Stimulated activated CD4-positive, alpha-beta T cell treated with anti-CD3 and anti-CD28 coated beads, Interleukin-4, amount 100 ng/mL, for 48 hours (primary cell): ENCODE data around the gene PCDH9.
"Not testable (repeated sequence)": the region's sequence is repeated elsewhere in the genome, so short reads cannot be mapped to it uniquely, and the experiment has no call there.

Experiments
- DNase-seq, 2 donors: peaks; one replicate each; pipeline ENCODE4 v3.0.0-alpha.2; 2020; ENCODE audit warnings: low read depth in 2 of 2

Gene PCDH9

DNA sequence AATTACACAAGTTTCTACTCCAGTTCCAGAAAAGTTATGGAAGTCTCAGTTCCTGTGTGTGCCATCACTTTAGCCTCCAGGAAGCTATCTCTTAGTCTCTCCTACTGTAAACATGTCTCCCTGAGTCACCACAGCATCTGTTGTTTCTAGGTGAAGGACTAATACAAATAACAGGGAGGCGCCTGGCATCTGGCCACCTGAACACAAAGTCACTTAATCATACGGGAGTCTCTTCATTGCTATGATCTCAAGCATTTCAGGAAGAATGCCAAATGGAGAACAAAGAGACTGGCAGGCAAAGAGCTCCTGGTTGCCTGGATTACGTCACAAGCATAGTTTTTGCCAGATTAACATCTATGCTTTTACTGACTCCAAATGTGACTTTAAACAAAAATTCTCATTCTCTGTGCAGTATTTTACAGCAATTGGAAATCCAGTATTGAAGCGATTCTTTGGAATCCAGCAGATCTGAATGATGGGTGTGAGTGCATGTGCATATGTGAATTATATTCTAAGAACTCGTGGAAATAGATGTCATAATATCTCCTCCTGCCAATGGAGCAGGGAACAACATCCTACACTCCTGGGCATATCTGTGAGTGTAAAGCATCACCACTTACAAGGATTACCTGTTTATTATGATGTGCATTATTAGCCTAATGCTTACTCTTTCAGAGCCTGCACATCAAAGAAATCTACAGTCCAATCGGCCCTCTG is 572.8 kb downstream of the PCDH9 start:
- DNase-seq: no peak

DNA sequence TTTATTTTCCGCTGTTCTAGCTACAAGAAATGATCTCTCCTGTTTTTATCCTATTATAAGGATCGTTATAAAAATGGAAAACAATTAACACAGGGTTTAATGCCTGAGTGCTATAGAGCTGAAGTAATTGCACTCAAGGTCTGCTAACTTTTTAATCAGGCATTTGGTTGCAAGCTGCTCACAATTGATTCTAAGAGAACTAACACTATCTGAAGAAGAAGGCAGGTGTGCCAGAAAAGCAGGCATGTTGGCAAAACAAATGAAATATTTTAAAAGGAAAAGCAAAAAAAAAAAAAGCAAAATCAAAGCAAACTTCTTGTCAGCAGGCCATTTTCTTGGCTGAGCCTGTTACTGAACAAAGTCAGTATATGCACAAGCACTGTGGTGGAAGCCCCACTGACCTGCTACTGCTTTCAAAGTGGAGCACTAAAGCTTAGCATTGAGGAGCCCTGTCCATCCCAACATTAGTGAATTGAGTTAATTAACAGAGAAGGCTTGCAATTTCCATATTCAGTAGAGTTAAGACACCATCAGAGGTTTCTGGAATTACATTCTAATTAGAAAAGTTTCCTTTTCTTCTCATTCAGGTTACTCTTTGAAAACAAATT is 574.2 kb downstream of the PCDH9 start:
- DNase-seq: no peak

DNA sequence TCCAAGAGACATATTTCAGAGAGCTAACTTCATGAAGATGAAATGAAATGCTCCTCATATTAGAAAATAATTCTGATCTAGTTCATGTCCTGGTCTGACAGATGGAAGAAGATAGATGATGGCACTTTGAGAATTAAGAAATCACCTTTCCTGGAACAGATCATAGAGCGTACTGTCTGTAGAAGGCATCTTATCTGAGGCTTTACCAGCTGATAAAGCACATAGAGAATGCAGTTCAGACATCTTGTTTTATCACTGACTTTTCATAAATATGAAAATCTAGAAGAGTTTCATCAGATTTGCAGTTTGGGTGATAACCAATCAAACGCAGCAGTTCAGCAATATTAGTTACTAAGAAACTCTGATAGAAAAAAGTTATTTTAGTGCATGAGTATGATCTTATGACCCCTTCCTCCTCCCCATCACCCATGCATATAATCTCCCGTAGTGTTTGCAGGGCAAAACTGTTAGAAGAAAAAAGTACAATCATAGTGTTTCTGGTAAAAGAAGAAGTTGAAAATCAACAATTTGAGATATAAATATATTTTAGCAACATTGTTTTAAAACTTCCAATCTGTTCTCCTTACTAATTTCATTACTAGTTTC is 585.2 kb downstream of the PCDH9 start:
- no peak for DNase-seq

DNA sequence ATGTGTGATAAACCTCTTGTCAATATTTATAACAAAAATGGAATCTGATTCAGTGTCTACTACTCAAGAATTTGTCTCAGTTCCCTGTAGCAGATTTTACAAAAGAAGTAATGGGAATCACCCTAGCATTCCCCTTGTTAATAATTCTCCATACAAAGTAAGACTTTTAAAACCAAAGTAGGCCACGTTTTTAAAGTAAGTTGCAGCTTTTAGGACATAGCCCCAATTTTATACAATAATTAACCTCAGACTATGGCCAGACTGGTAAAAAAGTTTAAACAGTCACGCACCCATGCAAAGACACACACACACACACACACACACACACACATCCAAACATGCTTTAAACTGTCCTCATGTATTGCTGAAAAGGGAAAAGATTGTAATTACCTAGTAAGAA is 589.9 kb downstream of the PCDH9 start:
- DNase-seq: no peak

DNA sequence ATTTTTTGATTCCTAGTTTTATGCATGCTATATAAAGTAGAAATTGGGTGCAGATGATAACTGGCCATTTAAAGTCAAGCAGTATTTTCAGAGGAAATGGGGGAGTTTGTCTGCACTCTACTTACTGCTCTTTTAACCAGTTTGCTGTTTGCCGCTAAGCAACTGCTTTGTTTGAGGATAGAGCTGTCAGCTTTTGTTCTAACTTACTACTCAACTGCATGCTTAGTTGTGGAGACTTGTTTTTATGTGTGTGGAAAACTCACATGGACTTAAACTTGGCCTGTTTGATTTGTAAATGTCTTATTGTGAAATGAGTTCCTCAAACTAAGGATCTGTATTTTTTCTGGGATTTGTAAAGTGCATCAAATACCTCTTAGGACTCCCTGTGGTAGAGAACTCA is 591.1 kb downstream of the PCDH9 start:
- no peak for DNase-seq

DNA sequence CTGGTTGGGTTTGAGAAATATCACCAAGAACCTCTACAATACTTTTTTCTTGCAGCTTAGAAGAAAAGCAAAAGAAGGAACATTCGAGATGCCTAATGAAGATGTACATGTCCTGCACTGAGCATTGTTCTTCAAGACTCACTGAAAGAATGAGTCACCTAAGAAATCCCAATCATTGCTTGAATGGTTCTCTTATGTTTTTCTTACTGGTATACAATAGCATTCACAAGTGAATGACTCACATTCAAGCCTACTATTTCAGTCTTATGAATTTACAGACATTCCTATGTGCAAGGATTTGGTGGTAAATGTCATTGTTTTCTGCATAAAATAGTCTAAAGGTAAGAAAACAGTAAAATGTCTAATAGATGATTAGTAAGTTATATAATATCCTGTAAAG is 594.6 kb downstream of the PCDH9 start:
- no peak for DNase-seq

DNA sequence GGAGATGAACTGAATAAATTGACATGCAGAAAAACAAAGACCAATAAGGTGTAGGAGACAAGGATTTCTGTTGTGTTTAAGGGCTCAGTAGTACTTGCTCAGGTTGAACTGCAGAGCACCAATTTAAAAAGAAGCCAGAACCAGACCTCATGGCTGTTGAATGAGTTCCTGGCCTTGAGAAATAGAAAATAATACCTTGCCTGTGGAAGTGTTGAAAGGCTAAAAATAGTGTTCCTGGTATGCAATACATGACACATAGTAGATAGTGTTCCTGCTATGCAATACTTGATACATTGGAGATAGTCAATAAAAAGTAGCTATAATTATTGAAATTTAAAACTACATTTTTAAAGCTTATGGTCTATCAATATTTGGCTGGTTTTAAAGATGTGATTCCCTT is 595.8 kb downstream of the PCDH9 start:
- DNase-seq: no peak

DNA sequence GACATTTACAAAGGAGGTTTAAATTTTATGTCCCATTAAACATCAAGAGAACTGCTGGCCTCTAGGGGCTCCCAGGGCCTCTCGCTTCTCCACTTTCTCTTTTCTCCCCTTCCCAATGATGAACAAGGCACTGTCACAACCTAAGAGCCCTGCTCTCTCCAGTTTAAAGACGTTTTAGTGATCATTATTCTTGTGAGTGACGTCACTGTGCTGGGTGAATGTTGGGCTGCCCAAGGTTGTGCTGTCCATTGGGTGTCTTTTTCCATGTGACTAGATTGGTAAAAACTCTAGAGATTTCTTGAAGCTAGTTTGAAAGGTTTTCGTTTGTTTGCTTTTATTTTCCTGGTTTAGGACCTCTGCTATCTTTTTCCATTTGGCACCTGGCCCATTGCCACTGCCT is 602.6 kb downstream of the PCDH9 start:
- no peak for DNase-seq

DNA sequence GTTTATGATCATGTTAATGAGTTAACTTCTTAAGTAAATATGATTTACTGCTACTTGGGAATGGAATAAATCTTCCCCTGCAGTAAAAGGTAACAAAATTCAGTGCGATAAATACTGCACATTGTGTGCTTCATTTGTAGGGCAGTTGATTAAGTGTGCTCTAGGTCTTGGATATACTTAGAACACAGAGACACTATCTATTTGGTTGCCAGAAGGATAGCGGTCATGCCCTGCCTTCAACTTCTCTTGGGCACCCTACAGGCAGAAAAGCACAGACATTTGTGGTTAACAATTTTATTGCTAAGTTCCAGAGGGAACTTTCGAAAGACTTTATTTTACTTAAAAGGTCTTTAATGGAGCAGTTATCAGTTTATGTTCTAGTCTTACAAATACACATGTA is 605.8 kb downstream of the PCDH9 start:
- no peak for DNase-seq

DNA sequence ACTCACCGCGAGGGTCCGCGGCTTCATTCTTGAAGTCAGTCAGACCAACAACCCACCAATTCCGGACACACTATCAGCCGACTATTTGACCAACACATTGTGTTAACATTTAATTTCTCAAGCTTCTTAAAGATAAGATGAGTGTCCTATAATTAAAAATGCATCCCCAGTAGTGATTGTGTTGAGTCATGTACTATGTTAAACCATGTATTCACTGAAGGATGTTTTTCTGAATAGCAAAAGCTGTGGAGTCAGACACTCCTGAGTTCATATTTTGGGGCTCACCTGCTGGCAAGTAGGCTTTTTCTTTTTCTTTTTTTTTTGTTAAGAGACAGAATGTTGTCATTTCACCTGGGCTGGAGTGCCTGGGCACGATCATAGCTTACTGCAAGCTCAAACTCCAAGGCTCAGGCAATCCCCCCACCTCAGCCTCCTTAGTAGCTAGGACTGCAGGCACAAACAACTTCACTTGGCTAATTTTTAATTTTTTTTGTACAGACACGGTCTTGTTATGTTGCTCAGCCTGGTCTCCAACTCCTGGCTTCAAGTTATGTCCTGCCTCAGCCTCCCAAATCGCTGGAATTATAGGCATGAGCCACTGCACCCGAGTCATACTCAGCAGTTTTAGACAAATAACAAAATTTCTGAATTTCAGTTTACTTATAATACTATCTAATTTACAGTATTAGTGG is 606.9 kb downstream of the PCDH9 start:
- no peak for DNase-seq

DNA sequence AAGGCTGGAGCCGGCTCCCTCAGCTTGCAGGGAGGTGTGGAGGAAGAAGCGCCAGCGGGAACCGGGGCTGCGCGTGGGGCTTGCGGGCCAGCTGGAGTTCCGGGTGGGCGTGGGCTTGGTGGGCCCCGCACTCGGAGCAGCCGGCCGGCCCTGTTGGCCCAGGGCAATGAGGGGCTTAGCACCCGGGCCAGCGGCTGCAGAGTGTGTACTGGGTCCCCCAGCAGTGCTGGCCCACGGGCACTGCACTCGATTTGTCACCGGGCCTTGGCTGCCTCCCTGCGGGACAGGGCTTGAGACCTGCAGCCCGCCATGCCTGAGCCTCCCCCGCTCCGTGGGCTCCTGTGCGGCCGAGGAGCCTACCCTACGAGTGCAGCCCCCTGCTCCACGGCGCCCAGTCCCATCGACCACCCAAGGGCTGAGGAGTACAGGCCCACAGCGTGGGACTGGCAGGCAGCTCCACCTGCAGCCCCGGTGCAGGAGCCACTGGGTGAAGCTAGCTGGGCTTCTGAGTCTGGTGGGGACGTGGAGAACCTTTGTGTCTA is 608.2 kb downstream of the PCDH9 start:
- DNase-seq: not testable (repeated sequence)

DNA sequence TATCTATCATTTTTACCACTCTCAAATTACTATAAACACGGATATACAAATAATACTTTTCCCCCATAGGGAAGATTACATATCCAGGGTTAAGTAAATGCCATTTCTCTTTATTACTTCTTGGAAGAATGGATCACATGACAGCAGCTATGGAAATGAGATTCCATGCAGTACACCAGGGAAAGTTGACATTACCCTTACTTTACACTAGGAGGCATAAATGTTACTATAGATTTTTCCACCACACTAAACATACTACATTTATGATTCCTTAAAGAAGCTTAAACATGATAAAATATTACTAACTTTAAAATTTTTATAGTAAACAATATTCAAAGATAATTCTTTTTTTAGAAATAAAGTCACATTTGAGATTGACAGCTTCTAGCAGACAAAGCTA is 611.4 kb downstream of the PCDH9 start:
- no peak for DNase-seq

DNA sequence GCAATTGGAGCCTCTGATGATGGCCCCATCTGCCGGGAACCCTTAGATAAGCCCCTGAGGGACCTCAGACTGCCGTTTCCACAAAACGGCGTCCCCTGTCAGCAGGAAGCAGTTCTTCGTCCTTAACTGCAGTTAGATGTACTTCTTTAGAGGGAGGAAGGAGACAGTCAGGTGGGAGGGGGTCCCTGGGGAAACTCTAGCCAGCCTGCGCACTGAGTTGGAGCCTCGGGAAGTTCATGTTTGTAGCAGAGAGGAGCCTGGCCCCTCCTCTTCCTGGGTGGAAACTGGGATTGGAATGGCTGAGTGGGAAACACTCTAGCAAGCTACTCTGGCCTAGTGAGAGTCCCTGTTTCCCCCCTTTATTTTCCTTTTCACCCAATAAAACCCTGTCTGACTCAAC is 612.4 kb downstream of the PCDH9 start:
- DNase-seq: no peak

DNA sequence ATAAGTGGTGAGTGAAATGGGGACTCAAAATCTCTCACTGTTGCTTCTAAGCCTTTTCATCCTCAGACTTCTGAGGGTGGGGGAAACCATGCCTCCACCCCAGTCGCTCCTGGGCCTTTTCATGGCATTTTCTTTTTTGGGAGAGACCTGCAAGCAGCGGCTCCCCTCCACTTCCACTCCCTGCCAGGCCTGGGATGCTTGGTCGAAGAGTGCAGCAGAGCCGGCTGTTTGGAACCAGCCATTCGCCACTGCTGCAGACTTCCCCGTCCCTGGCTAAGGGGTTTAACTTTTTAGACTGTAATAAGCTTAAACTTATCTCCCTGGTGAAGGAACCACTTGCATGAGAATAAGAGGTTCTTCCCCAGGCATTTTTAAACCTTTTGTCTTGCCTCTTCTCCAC is 617.2 kb downstream of the PCDH9 start:
- no peak for DNase-seq

DNA sequence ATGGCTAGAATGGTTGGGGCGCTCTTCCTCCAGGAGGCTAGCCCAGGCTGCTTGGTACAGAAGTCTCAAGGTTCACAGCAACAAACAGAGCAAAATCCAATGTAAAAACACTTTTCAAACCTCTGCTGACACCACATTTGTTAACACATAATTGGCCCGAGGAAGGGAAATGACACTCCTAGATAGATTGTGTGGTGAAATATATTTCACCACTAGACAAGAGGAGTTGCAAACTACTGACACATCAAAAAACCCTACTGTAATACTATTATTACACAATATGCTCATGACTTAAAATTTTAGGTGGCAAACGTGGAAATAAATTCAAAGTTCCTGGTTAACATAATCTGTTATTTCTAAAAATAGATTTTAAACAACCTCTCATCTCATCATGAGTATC is 643.6 kb downstream of the PCDH9 start:
- DNase-seq: no peak

DNA sequence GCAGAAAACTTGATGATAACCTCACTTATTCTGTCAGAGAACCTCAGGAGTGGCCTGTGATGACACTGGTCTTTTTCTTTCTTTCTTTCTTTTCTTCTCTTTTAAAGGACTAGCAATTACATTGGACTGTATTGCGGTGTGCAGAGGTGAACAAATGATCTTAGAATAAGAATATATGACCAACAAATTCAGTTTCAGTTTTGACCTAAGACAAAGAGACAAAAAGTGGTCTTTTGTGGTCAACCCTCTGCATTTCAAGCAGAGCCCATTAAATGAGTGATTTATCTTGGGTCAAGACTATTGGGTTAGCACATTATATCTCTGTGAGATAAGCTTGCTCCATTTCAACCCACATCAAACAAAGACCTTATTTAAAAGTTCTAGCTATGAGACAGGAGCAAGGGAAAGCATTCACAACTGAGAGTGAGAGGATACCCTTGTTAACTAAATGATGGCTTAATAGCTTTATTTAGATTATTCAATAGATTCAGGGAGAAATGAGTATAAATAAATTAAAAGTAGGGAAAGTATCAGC is 644.4 kb downstream of the PCDH9 start:
- no peak for DNase-seq

DNA sequence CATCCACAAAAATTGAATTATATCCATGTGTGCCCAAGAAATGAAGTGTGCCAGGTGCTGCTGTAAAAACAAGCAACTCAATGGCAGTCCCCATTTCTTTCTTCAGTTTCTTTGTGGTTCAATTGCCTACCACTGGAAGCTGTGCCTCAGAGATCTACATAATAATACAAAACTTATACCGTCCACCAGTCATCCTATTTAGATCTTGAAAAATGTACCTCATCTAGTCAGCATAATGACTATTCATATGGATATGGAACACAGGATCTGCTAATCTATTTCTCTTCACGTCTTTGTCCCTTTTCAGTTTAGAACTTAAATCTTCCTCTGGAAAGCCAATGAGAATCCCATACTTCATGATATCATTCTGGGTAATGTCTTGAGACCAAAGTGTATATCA is 648.5 kb downstream of the PCDH9 start:
- no peak for DNase-seq

DNA sequence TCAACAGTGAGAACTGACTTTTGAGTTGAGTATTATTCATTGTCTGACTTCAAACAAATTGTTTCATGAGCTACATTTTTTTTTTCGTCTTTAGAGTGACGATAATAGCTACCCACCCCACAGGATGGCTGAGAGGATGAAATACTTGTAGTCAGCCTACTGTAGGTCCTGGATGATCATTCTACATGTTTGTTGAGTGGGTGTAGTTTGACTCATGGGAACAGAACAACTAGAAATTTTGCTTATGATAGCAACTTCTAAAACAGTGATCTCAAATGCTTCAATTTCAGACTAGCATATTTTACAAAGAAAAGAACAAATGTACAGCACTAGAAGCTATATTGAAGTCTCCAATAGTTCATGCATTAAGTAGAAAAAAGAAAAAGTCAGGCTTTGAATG is 651.8 kb downstream of the PCDH9 start:
- DNase-seq: no peak

DNA sequence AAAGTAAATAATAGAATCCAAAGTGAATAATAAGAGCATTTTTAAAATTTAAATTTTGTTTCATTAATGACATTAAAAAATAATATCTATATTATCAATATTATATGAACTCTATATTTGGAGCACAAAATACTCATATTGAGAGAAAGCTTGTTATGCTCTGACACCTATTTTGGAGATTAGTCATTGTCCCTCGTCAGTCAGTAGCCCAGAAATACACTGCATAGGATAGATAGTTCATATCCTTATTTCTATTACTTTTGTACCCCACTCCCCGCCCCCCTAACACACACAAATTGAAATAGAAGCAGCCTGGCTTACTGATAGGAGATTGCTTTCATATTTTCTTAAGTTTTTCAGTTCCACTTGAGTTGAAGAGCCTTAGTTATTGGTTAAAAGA is 652.8 kb downstream of the PCDH9 start:
- no peak for DNase-seq

DNA sequence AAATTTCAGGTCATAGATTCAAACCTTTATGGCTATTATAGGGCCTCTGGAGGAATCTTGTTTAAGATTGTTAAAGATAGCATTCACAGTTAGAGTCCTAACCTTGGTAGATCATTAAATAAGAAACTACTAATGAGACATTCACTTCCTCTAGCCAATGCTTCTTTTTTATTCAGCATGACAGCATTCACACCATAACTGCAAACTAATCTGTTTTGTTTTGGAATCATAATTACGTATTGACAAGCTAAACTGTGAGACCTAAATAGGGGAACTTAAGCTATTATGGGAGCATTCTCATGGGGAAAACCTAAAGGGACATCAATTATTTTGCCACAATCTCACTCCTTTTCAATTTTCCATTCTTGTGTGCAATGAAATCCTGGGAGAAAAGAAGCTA is 653.8 kb downstream of the PCDH9 start:
- DNase-seq: no peak

DNA sequence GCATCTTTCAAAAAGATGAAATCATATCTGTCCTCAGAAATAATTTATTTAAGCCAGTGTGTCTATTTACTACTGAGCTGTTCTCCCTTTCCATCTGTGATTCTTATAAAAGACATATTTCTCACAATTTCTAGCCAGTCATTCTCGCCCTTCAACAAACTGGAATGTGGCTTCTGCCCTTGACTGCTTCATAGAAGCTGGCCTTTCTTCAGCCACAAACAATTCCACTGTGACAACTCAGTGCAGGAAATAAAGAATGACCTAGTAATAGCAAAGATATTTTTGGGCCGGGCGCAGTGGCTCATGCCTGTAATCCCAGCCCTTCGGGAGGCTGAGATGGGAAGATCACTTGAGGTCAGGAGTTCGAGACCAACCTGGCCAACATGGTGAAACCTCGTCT is 655.5 kb downstream of the PCDH9 start:
- no peak for DNase-seq

DNA sequence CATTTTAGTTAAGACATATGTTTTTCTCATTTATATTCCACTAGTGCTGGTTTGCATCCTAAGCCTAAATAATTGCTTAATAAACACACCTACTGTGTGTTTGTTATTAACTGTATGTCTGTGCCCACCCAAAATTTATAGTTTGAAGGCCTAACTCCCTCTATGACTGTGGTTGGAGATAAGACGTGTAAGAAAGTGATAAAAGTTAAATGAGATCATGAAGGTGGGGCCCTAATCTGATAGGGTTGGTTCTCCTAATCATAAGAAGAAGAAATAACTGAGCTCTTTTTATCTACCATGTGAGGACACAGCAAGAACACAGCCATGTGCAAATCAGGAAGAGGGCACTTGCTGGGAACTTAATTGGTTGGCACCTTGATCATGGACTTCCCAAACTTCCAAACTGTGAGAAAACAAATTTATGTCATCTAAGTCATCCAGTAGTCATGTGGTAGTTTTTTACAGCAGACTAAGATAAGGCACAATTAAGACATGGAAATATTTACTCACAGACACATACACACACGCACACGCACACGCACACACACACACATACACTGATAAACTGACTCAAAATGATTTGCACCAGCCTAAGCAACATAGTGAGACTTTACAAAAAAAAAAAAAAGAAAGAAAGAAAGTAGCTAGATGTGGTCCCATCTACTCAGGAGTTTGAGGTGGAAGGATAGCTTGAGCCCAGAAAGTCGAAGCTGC is 662.1 kb downstream of the PCDH9 start:
- DNase-seq: no peak
